ENCODE measurements around the gene NEUROG1.
A peak's percentile ranks its signal among the peaks of the same experiment; 100 is the strongest.

The NEUROG1 gene

DNA sequence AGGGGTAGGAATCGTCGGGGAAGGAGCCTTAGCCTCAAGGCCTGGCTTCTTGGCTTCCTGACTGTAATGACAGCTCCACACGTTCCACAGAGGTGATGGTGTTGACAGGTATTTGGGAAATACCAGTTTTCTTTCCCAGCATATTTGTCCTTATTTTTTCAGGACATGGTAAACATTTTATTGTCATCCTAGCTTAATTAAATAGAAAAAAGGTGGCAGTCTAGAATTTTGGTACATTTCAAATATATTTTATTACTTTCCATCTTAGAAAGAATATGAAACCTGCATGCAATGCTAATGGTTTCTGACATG, 34.6 kb upstream of the NEUROG1 start:
- H3K36me3 ChIP-seq (ENCODE audit: control insufficient read depth, low read depth, low read length): no peaks in the 10 kb centered on the region
- no peaks in the 10 kb centered on the region for H3K9me3 ChIP-seq (ENCODE audit: control insufficient read depth, low read depth, low read length)
- no peak overlapping the region for H3K4me3 ChIP-seq (ENCODE audit: low read length)
- H3K27ac ChIP-seq (ENCODE audit: low read length): no peak overlapping the region
- peaks cover 5% of the 10 kb centered on the region for H3K27me3 ChIP-seq (ENCODE audit: control insufficient read depth, insufficient read depth, low read length)
- peaks cover 6% of the 10 kb centered on the region for H3K4me1 ChIP-seq (ENCODE audit: control insufficient read depth, low read depth, low read length)
- no peak overlapping the region for H3K9ac ChIP-seq (ENCODE audit: low read length)

DNA sequence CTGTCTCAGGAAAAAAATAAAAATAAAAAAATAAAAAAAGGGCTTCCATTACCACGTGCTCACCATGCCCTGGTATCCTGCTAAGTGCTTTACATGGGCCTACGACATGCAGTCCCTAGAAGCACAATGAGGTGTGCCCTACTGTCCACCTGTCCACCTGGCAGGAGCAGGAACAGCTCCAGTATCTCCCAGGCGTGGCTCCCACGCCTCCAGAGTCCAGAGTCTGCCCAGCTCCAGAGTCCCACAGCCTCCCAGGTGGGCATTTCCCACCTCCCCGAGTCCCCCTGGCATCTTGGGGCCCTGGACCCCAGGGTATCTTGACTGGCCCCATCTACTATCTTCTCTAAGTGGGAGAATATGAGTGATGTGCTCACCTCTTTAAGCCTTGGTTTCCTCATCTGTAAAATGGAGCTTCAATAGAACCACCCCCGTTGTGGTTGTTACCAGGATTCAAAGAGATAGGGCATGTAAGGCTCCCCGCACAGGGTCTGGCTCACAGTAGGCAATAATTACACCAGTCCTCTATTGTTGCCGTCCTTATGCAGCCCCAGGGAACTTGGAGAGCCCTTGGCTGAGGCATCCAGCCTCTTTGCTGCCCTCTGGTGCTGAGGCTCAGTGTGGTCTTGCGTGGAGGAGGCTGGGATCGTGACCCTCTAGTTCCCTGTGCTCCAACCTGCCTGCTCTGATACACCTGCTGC, 34.1 kb upstream of the NEUROG1 start:
- peaks cover 12% of the 10 kb centered on the region for H3K4me1 ChIP-seq (ENCODE audit: control insufficient read depth, low read depth, low read length)

DNA sequence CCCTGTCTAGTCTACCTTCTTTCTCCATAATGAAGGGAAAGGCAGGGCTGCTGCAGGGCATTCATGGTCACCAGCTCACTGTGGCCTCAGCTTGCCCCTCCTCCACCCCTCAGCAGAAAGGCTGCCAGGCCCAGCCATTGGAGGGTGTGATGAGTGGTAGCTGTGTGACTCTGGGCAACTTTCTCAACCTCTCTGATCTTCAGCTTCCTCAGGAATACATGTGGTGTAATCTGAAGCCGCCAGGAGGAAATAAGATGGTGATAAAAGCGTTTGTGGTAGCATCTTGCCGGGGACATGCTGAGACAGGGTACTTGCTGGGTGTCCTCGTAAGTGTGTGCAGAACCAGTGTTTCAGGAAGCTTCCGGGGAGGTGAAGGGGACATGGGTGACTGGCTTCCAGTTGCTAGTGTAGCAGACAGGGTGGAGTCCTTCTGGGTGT, 33.2 kb upstream of the NEUROG1 start:
- H3K9me3 ChIP-seq (ENCODE audit: control insufficient read depth, low read depth, low read length): no peaks in the 10 kb centered on the region
- no peak overlapping the region for H3K27ac ChIP-seq (ENCODE audit: low read length)
- H3K27me3 ChIP-seq (ENCODE audit: control insufficient read depth, insufficient read depth, low read length): peaks cover 15% of the 10 kb centered on the region
- H3K4me3 ChIP-seq (ENCODE audit: low read length): no peak overlapping the region
- peaks cover 21% of the 10 kb centered on the region for H3K4me1 ChIP-seq (ENCODE audit: control insufficient read depth, low read depth, low read length)
- H3K36me3 ChIP-seq (ENCODE audit: control insufficient read depth, low read depth, low read length): no peaks in the 10 kb centered on the region
- H3K9ac ChIP-seq (ENCODE audit: low read length): no peak overlapping the region

More for the DNA sequence above, 34.1 kb upstream of the NEUROG1 start:
- Histone ChIP-seq H3K4me3 (ENCODE audit: low read length) (no peak overlapping the region), H3K27ac (ENCODE audit: low read length) (no peak overlapping the region), H3K27me3 (ENCODE audit: control insufficient read depth, insufficient read depth, low read length) (peaks cover 5% of the 10 kb centered on the region), H3K36me3 (ENCODE audit: control insufficient read depth, low read depth, low read length) (no peaks in the 10 kb centered on the region), H3K9ac (ENCODE audit: low read length) (no peak overlapping the region), H3K9me3 (ENCODE audit: control insufficient read depth, low read depth, low read length) (no peaks in the 10 kb centered on the region)

DNA sequence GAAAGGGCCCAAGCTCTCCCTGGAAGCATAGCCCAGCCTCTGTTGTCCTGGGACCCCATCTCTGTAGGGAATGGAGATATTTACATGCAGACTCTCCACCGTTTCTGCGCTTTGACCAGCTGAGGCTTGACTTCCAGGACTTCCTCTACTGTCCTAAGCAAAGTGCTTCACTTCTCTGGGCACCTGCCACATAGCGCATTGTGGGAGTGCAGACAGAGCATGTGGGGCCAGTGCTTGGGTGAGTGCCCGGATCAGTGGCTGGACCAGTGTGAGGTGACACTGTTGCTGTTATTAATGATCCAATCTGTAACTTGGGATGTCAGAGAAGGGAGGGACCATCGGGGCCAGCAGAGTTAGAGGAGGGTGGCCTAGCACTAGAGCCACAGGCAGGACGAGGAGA, 32.5 kb upstream of the NEUROG1 start:
- no peak overlapping the region for H3K27ac ChIP-seq (ENCODE audit: low read length)
- H3K27me3 ChIP-seq (ENCODE audit: control insufficient read depth, insufficient read depth, low read length): peaks cover 16% of the 10 kb centered on the region
- no peak overlapping the region for H3K4me3 ChIP-seq (ENCODE audit: low read length)

DNA sequence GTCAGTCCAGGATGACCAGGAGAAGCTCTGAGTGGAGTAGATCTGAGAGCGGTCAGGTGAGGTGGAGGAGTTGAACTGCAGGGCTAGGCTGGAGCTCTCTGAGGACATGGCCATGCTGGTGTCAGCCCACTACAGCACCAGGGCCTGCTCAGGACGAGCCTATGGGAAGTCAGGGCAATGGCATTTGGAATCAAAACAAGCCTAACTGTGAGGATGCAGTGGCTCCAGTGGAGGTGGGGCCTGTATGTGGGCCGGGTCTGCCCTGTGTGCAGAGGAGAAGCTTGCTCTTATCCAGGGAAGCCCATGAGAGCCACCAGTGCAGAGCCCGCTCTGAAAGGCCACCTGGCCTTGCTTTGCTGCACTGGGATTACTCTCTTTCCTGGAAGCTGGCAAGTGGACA, 31.9 kb upstream of the NEUROG1 start:
- no peak overlapping the region for H3K4me3 ChIP-seq (ENCODE audit: low read length)
- H3K4me1 ChIP-seq (ENCODE audit: control insufficient read depth, low read depth, low read length): peaks cover 21% of the 10 kb centered on the region
- H3K9ac ChIP-seq (ENCODE audit: low read length): no peak overlapping the region
- no peaks in the 10 kb centered on the region for H3K9me3 ChIP-seq (ENCODE audit: control insufficient read depth, low read depth, low read length)
- no peak overlapping the region for H3K27ac ChIP-seq (ENCODE audit: low read length)
- H3K36me3 ChIP-seq (ENCODE audit: control insufficient read depth, low read depth, low read length): no peaks in the 10 kb centered on the region
- peaks cover 16% of the 10 kb centered on the region for H3K27me3 ChIP-seq (ENCODE audit: control insufficient read depth, insufficient read depth, low read length)

More for the DNA sequence above, 32.5 kb upstream of the NEUROG1 start:
- Histone ChIP-seq H3K4me1 (ENCODE audit: control insufficient read depth, low read depth, low read length) (peaks cover 21% of the 10 kb centered on the region), H3K36me3 (ENCODE audit: control insufficient read depth, low read depth, low read length) (no peaks in the 10 kb centered on the region), H3K9ac (ENCODE audit: low read length) (no peak overlapping the region), H3K9me3 (ENCODE audit: control insufficient read depth, low read depth, low read length) (no peaks in the 10 kb centered on the region)

DNA sequence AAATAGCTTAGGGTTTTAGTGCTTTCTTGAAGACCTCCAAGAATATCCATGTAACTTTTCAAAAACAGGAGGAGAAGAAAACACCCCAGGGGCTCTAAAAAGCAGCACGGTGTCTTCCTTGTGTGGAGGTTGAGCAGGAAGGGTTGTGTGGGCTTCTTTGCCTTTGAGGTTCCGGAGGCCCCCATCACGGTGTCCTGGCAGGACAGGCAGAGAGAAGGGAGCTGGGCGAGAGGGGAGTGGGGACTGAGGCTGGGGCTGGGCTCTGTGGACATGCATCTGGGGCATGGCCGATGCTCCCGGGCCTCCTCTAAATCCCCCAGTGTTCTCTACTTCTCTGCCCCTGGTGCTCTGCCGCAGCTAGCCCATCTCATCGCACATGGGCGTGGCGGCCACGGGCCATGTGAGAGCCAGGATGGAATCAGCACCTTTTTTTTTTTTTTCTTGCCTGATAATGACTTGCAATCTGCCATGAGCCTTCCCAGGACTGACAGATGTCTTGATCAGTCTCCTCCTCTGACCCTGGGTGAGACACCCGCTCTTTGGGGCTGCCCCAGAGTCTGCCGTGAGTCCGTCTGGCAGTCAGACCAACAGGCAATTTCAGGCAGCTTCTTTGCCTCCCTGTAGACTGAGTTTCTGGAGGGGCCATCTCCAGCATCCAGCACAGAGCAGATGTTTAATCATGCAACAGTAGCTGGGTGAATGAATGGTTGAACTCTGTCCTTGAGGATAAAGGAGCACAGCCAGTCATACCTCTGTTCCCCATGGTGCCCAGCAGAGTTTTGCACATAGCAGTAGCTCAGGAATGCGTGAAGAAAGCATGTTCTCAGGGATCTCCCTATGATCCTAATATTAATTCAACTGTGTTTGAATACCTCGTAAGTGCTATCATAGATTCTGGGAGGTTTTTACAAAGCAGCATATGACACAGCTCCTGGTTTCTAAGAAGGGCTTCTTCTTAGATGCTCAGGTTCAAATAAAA, 30.9 kb upstream of the NEUROG1 start:
- no peaks in the 10 kb centered on the region for H3K36me3 ChIP-seq (ENCODE audit: control insufficient read depth, low read depth, low read length)
- no peaks in the 10 kb centered on the region for H3K9me3 ChIP-seq (ENCODE audit: control insufficient read depth, low read depth, low read length)
- H3K4me3 ChIP-seq (ENCODE audit: low read length): no peak overlapping the region
- peaks cover 17% of the 10 kb centered on the region for H3K27me3 ChIP-seq (ENCODE audit: control insufficient read depth, insufficient read depth, low read length)
- H3K27ac ChIP-seq (ENCODE audit: low read length): no peak overlapping the region
- no peak overlapping the region for H3K9ac ChIP-seq (ENCODE audit: low read length)
- peaks cover 21% of the 10 kb centered on the region for H3K4me1 ChIP-seq (ENCODE audit: control insufficient read depth, low read depth, low read length)

DNA sequence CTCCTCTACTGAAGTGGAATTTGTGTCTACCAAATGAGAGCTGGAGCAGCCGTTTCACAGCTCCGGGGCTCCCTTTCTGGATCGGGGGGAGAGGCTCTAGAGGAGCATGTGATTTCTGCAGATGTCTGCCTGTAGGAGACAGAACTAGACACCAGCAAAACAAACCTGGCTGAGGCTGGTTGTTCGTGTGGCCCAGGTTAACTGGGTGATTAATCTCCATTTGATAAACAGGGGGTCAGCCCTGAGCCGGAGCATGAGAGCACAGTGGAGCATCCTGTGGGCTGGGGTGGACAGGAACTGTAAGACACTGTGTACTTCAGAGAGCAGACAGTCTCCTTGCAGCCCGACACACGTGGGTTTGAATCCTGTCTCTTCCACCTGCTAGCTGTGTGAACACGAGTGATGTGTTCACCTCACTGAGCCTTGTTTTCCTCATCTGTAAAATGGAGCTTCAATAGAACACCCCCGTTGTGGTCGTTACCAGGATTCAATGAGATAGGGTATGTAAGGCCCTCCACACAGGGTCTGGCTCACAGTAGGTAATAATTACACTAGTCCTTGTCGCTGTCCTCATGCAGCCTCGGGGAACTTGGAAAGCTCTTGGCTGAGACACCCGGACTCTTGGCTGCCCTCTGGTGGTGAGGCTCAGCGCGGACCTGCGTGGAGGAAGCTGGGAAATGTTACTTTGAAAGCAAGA, 30.1 kb upstream of the NEUROG1 start:
- Histone ChIP-seq H3K9ac (ENCODE audit: low read length) (no peak overlapping the region), H3K27me3 (ENCODE audit: control insufficient read depth, insufficient read depth, low read length) (peaks cover 25% of the 10 kb centered on the region), H3K4me3 (ENCODE audit: low read length) (peak overlapping the region; percentile 6), H3K9me3 (ENCODE audit: control insufficient read depth, low read depth, low read length) (no peaks in the 10 kb centered on the region), H3K4me1 (ENCODE audit: control insufficient read depth, low read depth, low read length) (peaks cover 26% of the 10 kb centered on the region), H3K27ac (ENCODE audit: low read length) (no peak overlapping the region), H3K36me3 (ENCODE audit: control insufficient read depth, low read depth, low read length) (no peaks in the 10 kb centered on the region)

DNA sequence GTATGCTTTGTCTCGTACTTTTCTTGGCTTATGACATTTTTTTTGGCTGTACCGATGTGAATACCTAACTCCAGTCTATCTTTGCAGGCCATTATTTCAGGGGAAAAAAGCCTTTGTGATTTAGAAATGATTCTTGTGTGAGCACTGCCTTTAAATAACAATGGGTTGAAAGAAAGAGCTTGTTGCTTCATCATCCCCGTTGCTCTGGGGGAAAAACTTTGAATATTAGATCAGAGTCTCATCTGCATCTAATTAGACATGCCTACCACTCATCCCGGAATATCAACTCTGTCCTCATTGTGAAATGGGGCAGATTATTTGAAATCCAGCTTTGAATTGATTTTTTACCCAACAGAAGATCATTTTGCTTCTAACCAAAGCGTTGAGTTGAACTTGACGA, 29.5 kb upstream of the NEUROG1 start:
- peak overlapping the region; percentile 6 for H3K4me3 ChIP-seq (ENCODE audit: low read length)
- H3K27ac ChIP-seq (ENCODE audit: low read length): no peak overlapping the region
- H3K9ac ChIP-seq (ENCODE audit: low read length): no peak overlapping the region
- no peaks in the 10 kb centered on the region for H3K9me3 ChIP-seq (ENCODE audit: control insufficient read depth, low read depth, low read length)
- H3K27me3 ChIP-seq (ENCODE audit: control insufficient read depth, insufficient read depth, low read length): peaks cover 25% of the 10 kb centered on the region
- peaks cover 26% of the 10 kb centered on the region for H3K4me1 ChIP-seq (ENCODE audit: control insufficient read depth, low read depth, low read length)
- no peaks in the 10 kb centered on the region for H3K36me3 ChIP-seq (ENCODE audit: control insufficient read depth, low read depth, low read length)

DNA sequence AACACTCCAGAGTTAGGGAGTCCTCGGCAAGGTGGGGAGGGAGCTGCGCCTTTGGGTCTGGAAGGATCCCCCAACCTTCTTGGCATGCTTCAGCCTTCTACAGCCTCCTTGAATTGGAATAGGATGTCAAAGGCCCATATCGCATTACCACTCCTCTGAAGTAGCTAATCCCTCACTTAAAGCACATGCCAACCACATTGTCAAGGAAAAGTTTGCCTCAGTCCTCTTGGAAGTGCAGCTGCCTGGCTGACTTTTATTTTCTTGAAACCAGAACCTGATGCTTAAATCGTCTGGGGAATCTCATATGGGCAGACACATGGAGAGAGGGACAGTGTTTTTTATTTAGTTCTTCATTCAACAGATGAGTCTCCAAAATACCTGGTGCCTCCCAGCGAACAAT, 28.6 kb upstream of the NEUROG1 start:
- Histone ChIP-seq H3K9ac (ENCODE audit: low read length) (no peak overlapping the region), H3K27me3 (ENCODE audit: control insufficient read depth, insufficient read depth, low read length) (peaks cover 25% of the 10 kb centered on the region), H3K4me3 (ENCODE audit: low read length) (no peak overlapping the region), H3K27ac (ENCODE audit: low read length) (no peak overlapping the region), H3K36me3 (ENCODE audit: control insufficient read depth, low read depth, low read length) (no peaks in the 10 kb centered on the region), H3K9me3 (ENCODE audit: control insufficient read depth, low read depth, low read length) (no peaks in the 10 kb centered on the region), H3K4me1 (ENCODE audit: control insufficient read depth, low read depth, low read length) (peaks cover 26% of the 10 kb centered on the region)

DNA sequence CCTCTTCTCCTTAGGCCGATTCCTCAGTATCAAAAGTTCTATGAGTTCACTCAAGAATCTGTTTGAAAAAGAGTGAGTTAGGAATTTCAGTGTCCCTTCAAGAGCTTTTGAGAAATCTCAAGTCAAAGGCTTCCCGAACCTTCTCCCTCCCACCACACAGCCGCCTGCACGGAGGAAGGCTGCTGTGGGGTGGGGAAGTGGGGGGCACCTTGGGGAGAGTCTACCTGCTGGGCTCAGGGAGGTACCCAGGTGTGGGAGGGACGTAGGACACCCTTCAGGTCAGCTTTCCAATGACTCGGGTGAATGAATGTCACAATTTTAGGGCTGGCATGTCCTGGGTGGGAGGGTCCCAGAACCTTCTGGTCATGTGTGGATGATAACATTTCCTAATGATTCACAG, 25.5 kb upstream of the NEUROG1 start:
- H3K9ac ChIP-seq (ENCODE audit: low read length): no peak overlapping the region
- no peak overlapping the region for H3K27ac ChIP-seq (ENCODE audit: low read length)
- no peaks in the 10 kb centered on the region for H3K9me3 ChIP-seq (ENCODE audit: control insufficient read depth, low read depth, low read length)
- peaks cover 26% of the 10 kb centered on the region for H3K4me1 ChIP-seq (ENCODE audit: control insufficient read depth, low read depth, low read length)
- no peak overlapping the region for H3K4me3 ChIP-seq (ENCODE audit: low read length)
- H3K36me3 ChIP-seq (ENCODE audit: control insufficient read depth, low read depth, low read length): no peaks in the 10 kb centered on the region
- peaks cover 31% of the 10 kb centered on the region for H3K27me3 ChIP-seq (ENCODE audit: control insufficient read depth, insufficient read depth, low read length)

DNA sequence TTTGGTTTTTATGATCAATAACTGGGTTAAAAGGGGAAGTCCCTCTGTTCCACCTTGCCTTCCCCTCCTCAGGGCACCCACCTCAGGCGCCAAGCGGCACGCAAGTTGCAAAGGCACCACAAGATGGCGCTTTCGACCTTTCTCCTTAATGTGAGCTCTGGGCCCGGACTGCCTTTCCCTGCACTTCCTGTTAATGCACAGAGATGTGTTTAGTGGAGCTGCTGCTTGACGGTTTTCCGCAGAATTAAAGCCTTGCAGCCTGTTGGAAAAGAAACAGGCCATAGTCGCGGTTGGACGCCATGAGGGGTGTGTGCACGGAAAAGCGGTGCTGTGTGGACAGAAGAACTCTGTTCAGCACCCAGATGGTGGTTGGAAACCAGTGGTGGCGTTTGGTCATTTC, 25.1 kb upstream of the NEUROG1 start:
- Histone ChIP-seq H3K27ac (ENCODE audit: low read length) (no peak overlapping the region), H3K4me1 (ENCODE audit: control insufficient read depth, low read depth, low read length) (peaks cover 24% of the 10 kb centered on the region), H3K27me3 (ENCODE audit: control insufficient read depth, insufficient read depth, low read length) (peaks cover 28% of the 10 kb centered on the region), H3K36me3 (ENCODE audit: control insufficient read depth, low read depth, low read length) (no peaks in the 10 kb centered on the region), H3K9me3 (ENCODE audit: control insufficient read depth, low read depth, low read length) (no peaks in the 10 kb centered on the region), H3K4me3 (ENCODE audit: low read length) (no peak overlapping the region), H3K9ac (ENCODE audit: low read length) (no peak overlapping the region)
